HEK293T (cell line): Measurements from ENCODE around the gene PDF.

Experiments
- ARNT ChIP-seq: fragments of 450-650 bp; IDR thresholded peaks from 2 replicates; pipeline ENCODE4 v1.6.1; 2017; ENCODE audit warnings: mild to moderate bottlenecking
- BHLHE40 ChIP-seq: fragments of 450-650 bp; IDR thresholded peaks from 2 replicates; pipeline ENCODE4 v1.6.1; 2016; ENCODE audit warnings: mild to moderate bottlenecking, moderate library complexity, borderline replicate concordance
- CTBP1 ChIP-seq: fragments of 450-650 bp; IDR thresholded peaks from 2 replicates; pipeline ENCODE4 v1.6.1; 2016; ENCODE audit warnings: borderline replicate concordance
- ELF4 ChIP-seq: fragments of 450-650 bp; IDR thresholded peaks from 2 replicates; pipeline ENCODE4 v1.6.1; 2017; ENCODE audit warnings: antibody characterized with exemption
- FOXA1 ChIP-seq: fragments of 450-650 bp; IDR thresholded peaks from 2 replicates; pipeline ENCODE4 v1.6.1; 2016; ENCODE audit warnings: mild to moderate bottlenecking
- FOXK2 ChIP-seq: fragments of 450-650 bp; IDR thresholded peaks from 2 replicates; pipeline ENCODE4 v1.6.1; 2016; ENCODE audit warnings: mild to moderate bottlenecking
- FOXM1 ChIP-seq: fragments of 450-650 bp; IDR thresholded peaks from 2 replicates; pipeline ENCODE4 v1.6.1; 2017; ENCODE audit warnings: mild to moderate bottlenecking, borderline replicate concordance
- L3MBTL2 ChIP-seq: fragments of 450-650 bp; conservative IDR thresholded peaks from 2 replicates; pipeline ENCODE4 v1.6.1; 2016; ENCODE audit warnings: mild to moderate bottlenecking
- NFRKB ChIP-seq: fragments of 450-650 bp; IDR thresholded peaks from 2 replicates; pipeline ENCODE4 v1.6.1; 2016; ENCODE audit warnings: mild to moderate bottlenecking, moderate library complexity
- PKNOX1 ChIP-seq: fragments of 450-650 bp; IDR thresholded peaks from 2 replicates; pipeline ENCODE4 v1.6.1; 2016
- SP1 ChIP-seq: fragments of 450-650 bp; IDR thresholded peaks from 2 replicates; pipeline ENCODE4 v1.6.1; 2017
- SUZ12 ChIP-seq: fragments of 450-650 bp; IDR thresholded peaks from 2 replicates; pipeline ENCODE4 v1.6.1; 2016; ENCODE audit warnings: mild to moderate bottlenecking

- TF ChIP-seq SUZ12 = no peak
- no peak for TF ChIP-seq FOXM1
- no peak for TF ChIP-seq ELF4
- no peak for TF ChIP-seq ARNT
- no peak for TF ChIP-seq PKNOX1
- no peak for TF ChIP-seq BHLHE40
- TF ChIP-seq NFRKB = no peak
- no peak for TF ChIP-seq FOXA1
- TF ChIP-seq SP1 = no peak
- TF ChIP-seq L3MBTL2 = no peak
- no peak for TF ChIP-seq CTBP1
- TF ChIP-seq FOXK2 = no peak
Observed at GRCh38 chr16:69348222-69348621, 17.8 kb upstream of the PDF start.
